Breast epithelium (tissue), 4 donors: ENCODE results near the gene SETBP1. TPM values are rescaled to one million over a fixed set of nuclear protein-coding genes. Genes with fewer than 3 reads are reported as not detected.

Experiments
- DNase-seq, 2 donors: peaks; one replicate each; pipeline ENCODE4 v3.0.0-alpha.2; 2019; ENCODE audit warnings: low spot score in 2 of 2
- H3K27ac ChIP-seq, 2 donors: fragments of 200-600 bp; sonication (generic) in 1 of 2; one replicate each; pipeline ENCODE4 v1.5.1; 2016 to 2019; ENCODE audit warnings: mild to moderate bottlenecking in 1 of 2
- H3K27me3 ChIP-seq, 2 donors: fragments of 200-600 bp; sonication (generic) in 1 of 2; one replicate each; pipeline versions ENCODE4 v1.5.1 to v1.6.0; 2017 to 2019; ENCODE audit warnings: control low read depth in 1 of 2, mild to moderate bottlenecking in 1 of 2
- H3K36me3 ChIP-seq: fragments of 200-600 bp; one replicate; pipeline ENCODE4 v1.5.1; 2019
- H3K4me1 ChIP-seq, 2 donors: fragments of 200-600 bp; sonication (generic); one replicate each; pipeline ENCODE4 v1.5.1; 2016 to 2019; ENCODE audit warnings: control low read depth in 1 of 2
- H3K4me3 ChIP-seq, 3 donors: fragments of 200-600 bp; sonication (generic); 1 replicate in 2 of 3; 2 replicates in 1 of 3; pipeline ENCODE4 v1.5.1; 2016 to 2019; ENCODE audit warnings: mild to moderate bottlenecking in 3 of 3, moderate library complexity in 2 of 3
- H3K9me3 ChIP-seq, 2 donors: fragments of 200-600 bp; sonication (generic) in 1 of 2; one replicate each; pipeline ENCODE4 v1.5.1; 2016 to 2019; ENCODE audit warnings: control low read depth in 1 of 2
- POLR2A ChIP-seq: fragments of 450-650 bp; IDR thresholded peaks from one replicate; pipeline ENCODE4 v1.6.1; 2016; ENCODE audit warnings: antibody characterized with exemption, mild to moderate bottlenecking, moderate library complexity
- POLR2AphosphoS5 ChIP-seq, 3 donors: sonication (generic); formaldehyde crosslinking; IDR thresholded peaks; one replicate each; pipeline ENCODE4 v1.6.1; 2017; ENCODE audit warnings: antibody characterized with exemption in 3 of 3
- intact Hi-C: fragments of 100-400 bp; cut with DNase I; formaldehyde crosslinking; loops from one replicate; pipeline ENCODE4 v1.15.1; 2023; ENCODE audit warnings: low total_unique reads
- total RNA-seq, 3 donors: library from RNA; depleted of rRNA; stranded (reverse); fragments of >200 nt; gene quantifications; one replicate each; pipeline ENCODE4 v1.1.0, GENCODE V29; 2016
- TF ChIP-seq, protein P1 (sequence below), 3 donors: fragments of 450-650 bp; IDR thresholded peaks; one replicate each; pipeline ENCODE4 v1.5.1; 2016 to 2017; ENCODE audit warnings: antibody characterized with exemption in 3 of 3, mild to moderate bottlenecking in 3 of 3, moderate library complexity in 3 of 3

Gene SETBP1
- total RNA-seq, 3 donors from 2014 or later: 26.2 to 40.1 (median 37.0) TPM

DNA sequence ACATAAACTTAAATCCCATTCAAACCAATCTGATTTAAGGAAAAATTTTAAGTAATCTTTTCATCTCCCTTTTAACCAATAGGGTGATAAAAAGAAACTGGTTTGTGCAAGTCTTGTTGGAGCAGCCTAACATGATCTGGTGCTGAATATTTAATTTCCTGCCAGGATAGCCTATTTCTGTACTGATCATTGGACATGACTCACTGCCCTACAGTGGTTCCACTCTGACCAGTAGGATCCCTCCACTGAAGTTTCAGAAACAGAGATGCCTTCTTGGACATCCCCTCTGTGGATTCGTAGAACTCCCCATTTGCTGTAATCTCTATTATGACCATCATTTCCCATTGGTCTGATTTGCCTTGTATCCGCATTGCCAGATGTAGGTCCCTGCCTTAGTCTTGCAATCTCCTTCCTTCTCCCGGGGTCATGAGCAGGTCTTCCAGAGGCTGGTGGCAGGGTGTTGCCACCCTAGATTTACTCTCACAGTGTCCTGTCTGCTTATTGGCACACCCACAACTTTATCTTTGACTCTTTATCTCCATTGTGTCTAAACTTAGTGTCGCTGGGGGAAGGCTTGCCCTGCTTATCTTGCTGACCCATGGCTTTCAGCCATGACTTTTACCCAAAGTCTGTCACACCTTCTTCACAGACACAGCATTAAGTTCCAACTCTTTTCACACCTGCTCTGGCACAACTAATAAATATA, 12.3 kb upstream of the SETBP1 start:
- TF ChIP-seq POLR2A (no peak), POLR2AphosphoS5 (IDR thresholded peaks at IDR 0.05) (no peak)
- TF ChIP-seq, protein P1, sequence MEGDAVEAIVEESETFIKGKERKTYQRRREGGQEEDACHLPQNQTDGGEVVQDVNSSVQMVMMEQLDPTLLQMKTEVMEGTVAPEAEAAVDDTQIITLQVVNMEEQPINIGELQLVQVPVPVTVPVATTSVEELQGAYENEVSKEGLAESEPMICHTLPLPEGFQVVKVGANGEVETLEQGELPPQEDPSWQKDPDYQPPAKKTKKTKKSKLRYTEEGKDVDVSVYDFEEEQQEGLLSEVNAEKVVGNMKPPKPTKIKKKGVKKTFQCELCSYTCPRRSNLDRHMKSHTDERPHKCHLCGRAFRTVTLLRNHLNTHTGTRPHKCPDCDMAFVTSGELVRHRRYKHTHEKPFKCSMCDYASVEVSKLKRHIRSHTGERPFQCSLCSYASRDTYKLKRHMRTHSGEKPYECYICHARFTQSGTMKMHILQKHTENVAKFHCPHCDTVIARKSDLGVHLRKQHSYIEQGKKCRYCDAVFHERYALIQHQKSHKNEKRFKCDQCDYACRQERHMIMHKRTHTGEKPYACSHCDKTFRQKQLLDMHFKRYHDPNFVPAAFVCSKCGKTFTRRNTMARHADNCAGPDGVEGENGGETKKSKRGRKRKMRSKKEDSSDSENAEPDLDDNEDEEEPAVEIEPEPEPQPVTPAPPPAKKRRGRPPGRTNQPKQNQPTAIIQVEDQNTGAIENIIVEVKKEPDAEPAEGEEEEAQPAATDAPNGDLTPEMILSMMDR (IDR thresholded peaks at IDR 0.05): no peak
- no peaks in the 10 kb centered on the region for H3K36me3 ChIP-seq
- no peaks in the 10 kb centered on the region for H3K9me3 ChIP-seq
- H3K4me1 ChIP-seq: no peaks in the 10 kb centered on the region
- no peak for DNase-seq
- H3K27ac ChIP-seq: no peak overlapping the region
- H3K4me3 ChIP-seq: no peak overlapping the region
- intact Hi-C loops: no loop called here
- no peaks in the 10 kb centered on the region for H3K27me3 ChIP-seq

DNA sequence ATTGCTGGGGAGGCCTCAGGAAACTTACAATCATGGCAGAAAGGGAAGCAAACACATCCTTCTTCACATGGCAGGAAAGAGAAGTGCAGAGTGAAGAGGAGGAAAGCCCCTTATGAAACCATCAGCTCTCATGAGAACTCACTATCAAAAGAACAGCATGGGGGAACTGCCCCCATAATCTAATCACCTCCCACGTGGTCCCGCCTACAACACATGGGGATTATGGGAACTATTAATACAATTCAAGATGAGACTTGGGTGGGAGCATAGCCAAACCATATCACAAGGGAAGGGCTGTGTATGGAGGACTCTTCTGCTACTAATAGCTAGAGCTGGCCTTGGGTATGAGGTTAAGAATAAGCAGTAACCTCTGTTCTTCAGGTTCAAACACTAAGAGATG, 8.8 kb upstream of the SETBP1 start:
- H3K4me3 ChIP-seq: no peak overlapping the region
- DNase-seq: no peak
- no peaks in the 10 kb centered on the region for H3K4me1 ChIP-seq
- no peak overlapping the region for H3K27ac ChIP-seq
- intact Hi-C loops: no loop called here
- H3K9me3 ChIP-seq: no peaks in the 10 kb centered on the region
- no peak for TF ChIP-seq POLR2AphosphoS5 (IDR thresholded peaks at IDR 0.05)
- TF ChIP-seq, protein P1 (IDR thresholded peaks at IDR 0.05): no peak
- TF ChIP-seq POLR2A: no peak
- no peaks in the 10 kb centered on the region for H3K36me3 ChIP-seq
- no peaks in the 10 kb centered on the region for H3K27me3 ChIP-seq

DNA sequence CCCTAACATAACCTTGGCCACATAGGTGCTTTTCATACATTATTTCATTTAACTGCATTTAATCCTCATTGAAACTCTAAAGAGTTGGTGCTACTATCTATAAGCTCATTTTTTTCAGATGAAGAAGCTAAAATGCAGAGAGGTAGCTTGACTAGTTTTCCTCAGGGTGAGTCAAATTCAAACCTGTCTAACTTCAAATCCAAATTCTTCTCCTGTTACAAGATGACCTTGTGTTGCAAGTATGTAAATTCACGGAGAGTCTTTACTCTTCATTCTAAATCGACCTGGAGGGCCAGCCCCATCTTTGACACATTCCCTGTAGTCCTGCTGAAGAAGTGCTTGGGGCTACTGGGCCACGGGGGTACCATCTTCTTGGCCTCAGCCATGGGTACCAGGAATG, 8.2 kb upstream of the SETBP1 start:
- Histone ChIP-seq H3K4me1 (no peaks in the 10 kb centered on the region), H3K4me3 (no peak overlapping the region), H3K27ac (peak overlapping the region in 1 of 2 donors; percentile 35), H3K9me3 (no peaks in the 10 kb centered on the region), H3K36me3 (no peaks in the 10 kb centered on the region), H3K27me3 (no peaks in the 10 kb centered on the region)
- intact Hi-C loops: no loop called here
- no peak for TF ChIP-seq POLR2A
- TF ChIP-seq, protein P1 (IDR thresholded peaks at IDR 0.05): no peak
- TF ChIP-seq POLR2AphosphoS5 (IDR thresholded peaks at IDR 0.05): no peak
- DNase-seq: no peak

DNA sequence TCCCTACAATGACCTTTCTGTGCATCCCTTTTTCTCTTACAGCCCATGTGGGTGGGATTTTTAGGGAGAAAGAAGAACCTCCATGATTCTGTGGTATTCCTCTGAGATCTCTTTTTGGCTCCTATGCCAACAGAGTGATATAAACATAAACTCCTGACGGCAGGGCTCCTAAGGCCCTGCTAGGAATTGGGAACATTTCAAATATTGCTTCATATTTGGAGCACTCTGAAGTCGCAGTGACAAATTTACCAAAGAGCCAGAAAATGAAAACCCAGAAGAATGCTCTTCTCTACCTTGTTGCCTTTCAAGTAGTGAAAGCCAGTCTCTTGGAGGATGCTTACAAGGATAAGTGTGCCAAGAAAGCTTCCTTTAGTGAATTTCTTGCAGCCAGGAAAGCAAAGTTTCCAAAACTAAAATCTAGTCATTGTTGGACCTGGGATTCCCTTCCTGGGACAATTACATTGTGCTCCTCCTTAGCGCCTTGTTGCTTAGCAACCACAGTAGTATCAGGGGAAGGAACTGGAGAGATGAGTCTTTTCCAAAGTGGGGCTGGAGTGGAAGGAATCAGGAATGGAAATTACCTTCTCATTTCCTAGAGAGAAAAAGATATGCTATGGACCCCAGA, 7.3 kb upstream of the SETBP1 start:
- Histone ChIP-seq H3K4me3 (no peak overlapping the region), H3K27ac (peak overlapping the region in 1 of 2 donors; percentile 35), H3K36me3 (no peaks in the 10 kb centered on the region), H3K4me1 (no peaks in the 10 kb centered on the region), H3K9me3 (no peaks in the 10 kb centered on the region), H3K27me3 (no peaks in the 10 kb centered on the region)
- TF ChIP-seq POLR2AphosphoS5 (IDR thresholded peaks at IDR 0.05) (no peak), POLR2A (no peak)
- TF ChIP-seq, protein P1 (IDR thresholded peaks at IDR 0.05): no peak
- intact Hi-C loops: no loop called here
- no peak for DNase-seq

DNA sequence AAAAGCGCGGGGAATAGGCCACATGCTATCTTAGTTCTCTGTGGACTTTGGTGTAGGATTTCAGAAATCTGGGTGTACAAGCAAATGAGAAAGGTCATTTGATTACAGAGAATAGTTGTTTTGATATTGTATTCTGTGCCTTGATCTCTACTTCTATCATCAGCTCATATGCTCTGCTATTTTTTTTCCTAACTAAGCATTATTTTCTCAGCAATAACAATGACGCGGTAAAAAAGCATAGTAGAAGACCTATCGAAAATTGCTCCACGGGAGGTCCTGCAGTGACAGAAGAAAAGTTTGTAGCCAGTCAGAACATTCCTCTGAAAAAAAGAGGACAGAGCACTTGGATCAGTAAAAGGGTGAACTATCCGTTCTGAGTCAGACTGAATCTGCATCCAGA, 2.8 kb upstream of the SETBP1 start:
- H3K27ac ChIP-seq: peak overlapping the region in 1 of 2 donors; percentile 14
- H3K36me3 ChIP-seq: no peaks in the 10 kb centered on the region
- no peak overlapping the region for H3K4me3 ChIP-seq
- no peaks in the 10 kb centered on the region for H3K4me1 ChIP-seq
- intact Hi-C loops: no loop called here
- no peaks in the 10 kb centered on the region for H3K27me3 ChIP-seq
- DNase-seq: no peak
- TF ChIP-seq POLR2AphosphoS5 (IDR thresholded peaks at IDR 0.05): no peak
- no peak for TF ChIP-seq POLR2A
- TF ChIP-seq, protein P1 (IDR thresholded peaks at IDR 0.05): no peak
- no peaks in the 10 kb centered on the region for H3K9me3 ChIP-seq
